Ecto neural progenitor cell (in vitro differentiated cells): ENCODE measurements around the gene RNF2.
"Not testable (repeated sequence)": the region's sequence is repeated elsewhere in the genome, so short reads cannot be mapped to it uniquely, and the experiment has no call there.

ENCODE experiments used
- DNase-seq: peaks from one replicate; pipeline ENCODE4 v3.0.0-alpha.2; 2018; ENCODE audit warnings: low spot score

Gene RNF2

GRCh38 chr1:185050823-185051451, 5.6 kb downstream of the RNF2 start:
- no peak for DNase-seq

GRCh38 chr1:185053204-185053603, 7.8 kb downstream of the RNF2 start:
- DNase-seq, result no peak

GRCh38 chr1:185054365-185055060, 9.2 kb downstream of the RNF2 start:
- DNase-seq, result no peak

GRCh38 chr1:185058110-185058509, 12.8 kb downstream of the RNF2 start:
- DNase-seq, result no peak

- no peak for DNase-seq
Measured at GRCh38 chr1:185058876-185059275, 13.5 kb downstream of the RNF2 start.

- no peak for DNase-seq
Measured at GRCh38 chr1:185059950-185060571, 14.7 kb downstream of the RNF2 start.

GRCh38 chr1:185062710-185063370, 17.5 kb downstream of the RNF2 start:
- DNase-seq, result no peak

- DNase-seq, result no peak
Measured at GRCh38 chr1:185063719-185064118, 18.4 kb downstream of the RNF2 start.

GRCh38 chr1:185065006-185065405, 19.6 kb downstream of the RNF2 start:
- not testable (repeated sequence) for DNase-seq

- no peak for DNase-seq
Measured at GRCh38 chr1:185066181-185066580, 20.8 kb downstream of the RNF2 start.

GRCh38 chr1:185068341-185068740, 23.0 kb downstream of the RNF2 start:
- DNase-seq, result no peak

- no peak for DNase-seq
Measured at GRCh38 chr1:185069202-185069772, 23.9 kb downstream of the RNF2 start.

GRCh38 chr1:185070051-185070450, 24.7 kb downstream of the RNF2 start:
- DNase-seq, result no peak

GRCh38 chr1:185073725-185074124, 28.4 kb downstream of the RNF2 start:
- DNase-seq, result no peak

GRCh38 chr1:185074307-185074706, 28.9 kb downstream of the RNF2 start:
- no peak for DNase-seq

- DNase-seq, result no peak
Measured at GRCh38 chr1:185075476-185075875, 30.1 kb downstream of the RNF2 start.

- no peak for DNase-seq
Measured at GRCh38 chr1:185077374-185077773, 32.0 kb downstream of the RNF2 start.

- no peak for DNase-seq
Measured at GRCh38 chr1:185080422-185080821, 35.1 kb downstream of the RNF2 start.

GRCh38 chr1:185083818-185084217, 38.5 kb downstream of the RNF2 start:
- no peak for DNase-seq

- no peak for DNase-seq
Measured at GRCh38 chr1:185087101-185087500, 41.7 kb downstream of the RNF2 start.

GRCh38 chr1:185087746-185088145, 42.4 kb downstream of the RNF2 start:
- no peak for DNase-seq

- no peak for DNase-seq
Measured at GRCh38 chr1:185091480-185091879, 46.1 kb downstream of the RNF2 start.

- no peak for DNase-seq
Measured at GRCh38 chr1:185094761-185095160, 49.4 kb downstream of the RNF2 start.
